Medulla oblongata (tissue), 1 donor: ENCODE results near the gene SNX12.

Experiments used
- DNase-seq: peaks from one replicate; pipeline ENCODE4 v3.0.0-alpha.2; 2015; ENCODE audit errors: extremely low spot score

SNX12 gene

GRCh38 chrX:71068044-71068918 lies at the start of gene SNX12:
Gene SNX12 (minus strand): TSS chrX:71068334. CDS start chrX:71068306, 28 bp downstream.
- DNase-seq = peak; percentile 90

DNA sequence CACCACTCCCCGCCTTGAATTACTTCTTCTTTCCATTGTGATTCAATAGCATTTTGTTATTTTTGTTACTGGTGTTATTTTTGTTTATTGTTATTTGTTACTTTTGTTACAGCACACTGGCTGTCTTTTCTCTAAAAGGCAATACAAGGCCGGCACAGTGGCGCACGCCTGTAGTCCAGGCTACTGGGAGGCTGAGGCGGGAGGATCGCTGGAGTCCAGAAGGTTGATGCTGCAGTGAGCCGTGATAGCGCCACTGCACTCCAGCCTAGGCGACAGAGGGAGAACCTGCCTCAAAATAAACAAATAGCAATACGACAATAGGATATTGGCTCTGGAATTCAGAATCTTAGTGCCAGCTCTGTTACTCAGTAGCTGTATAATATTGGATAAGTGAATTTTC lies 49.2 kb upstream of the SNX12 start:
- no peak for DNase-seq

DNA sequence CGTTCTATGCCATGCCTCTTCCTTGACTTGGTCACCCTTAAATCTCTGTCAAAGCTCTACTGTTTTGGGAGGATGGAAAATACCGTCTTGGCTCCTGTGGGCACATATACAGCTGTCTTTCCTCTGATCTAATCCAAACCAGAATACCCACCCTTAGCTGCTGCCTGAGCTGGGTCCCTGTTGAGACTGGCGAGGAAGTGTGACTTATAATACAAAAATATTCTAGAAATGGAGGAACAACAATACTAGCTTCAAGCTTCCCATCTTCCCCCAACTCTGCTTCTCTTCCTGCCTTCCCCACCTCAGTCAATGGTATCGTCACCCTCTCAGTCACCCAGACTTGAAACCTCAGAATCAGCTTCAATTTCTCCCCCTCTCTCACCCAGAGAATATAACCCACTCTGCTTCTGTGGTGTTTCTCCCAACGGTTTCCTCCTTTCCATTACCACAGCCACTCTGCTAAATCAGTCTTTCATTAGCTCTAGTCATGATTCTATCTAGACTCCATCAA lies 43.8 kb upstream of the SNX12 start:
- DNase-seq = no peak

DNA sequence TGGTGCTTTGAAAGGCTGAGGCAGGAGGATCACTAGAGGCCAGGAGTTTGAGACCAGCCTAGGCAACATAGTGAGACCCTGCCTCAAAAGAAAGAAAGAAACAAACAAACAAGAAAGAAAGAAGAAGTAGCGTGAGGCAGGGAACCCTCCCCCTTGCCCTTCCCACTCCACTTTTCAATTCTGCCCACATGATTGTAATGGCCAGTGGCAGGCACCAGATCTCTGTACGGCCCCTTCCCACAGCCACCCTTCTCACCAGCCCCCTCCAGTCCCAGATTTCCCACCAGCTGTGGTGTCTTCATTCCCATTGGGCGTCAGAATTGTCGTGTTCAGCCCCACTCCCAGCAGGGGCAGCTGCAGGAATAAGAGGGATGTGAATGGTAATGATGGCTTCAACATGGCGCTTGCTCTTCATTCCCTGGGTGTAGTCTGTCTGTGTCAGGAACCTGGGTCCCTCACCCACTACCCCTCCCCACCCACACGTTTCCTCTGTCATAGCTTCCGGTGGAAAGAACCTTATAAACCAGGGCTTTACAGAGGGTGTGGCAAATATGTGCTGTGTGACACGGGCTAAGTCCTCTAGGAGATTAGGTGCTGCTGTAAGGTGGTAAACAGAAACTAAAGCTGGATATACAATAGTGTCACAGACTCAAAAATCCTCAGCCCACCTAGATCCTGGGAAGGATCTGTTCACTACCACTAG lies 43.2 kb upstream of the SNX12 start, which contains the start of gene IL2RG:
TSS of gene IL2RG (minus strand) at position 437 of the 703 bp plus-strand sequence. CDS start at position 399, 38 bp downstream.
- no peak for DNase-seq

GRCh38 chrX:71109051-71109450 lies 40.9 kb upstream of the SNX12 start:
- DNase-seq = no peak

DNA sequence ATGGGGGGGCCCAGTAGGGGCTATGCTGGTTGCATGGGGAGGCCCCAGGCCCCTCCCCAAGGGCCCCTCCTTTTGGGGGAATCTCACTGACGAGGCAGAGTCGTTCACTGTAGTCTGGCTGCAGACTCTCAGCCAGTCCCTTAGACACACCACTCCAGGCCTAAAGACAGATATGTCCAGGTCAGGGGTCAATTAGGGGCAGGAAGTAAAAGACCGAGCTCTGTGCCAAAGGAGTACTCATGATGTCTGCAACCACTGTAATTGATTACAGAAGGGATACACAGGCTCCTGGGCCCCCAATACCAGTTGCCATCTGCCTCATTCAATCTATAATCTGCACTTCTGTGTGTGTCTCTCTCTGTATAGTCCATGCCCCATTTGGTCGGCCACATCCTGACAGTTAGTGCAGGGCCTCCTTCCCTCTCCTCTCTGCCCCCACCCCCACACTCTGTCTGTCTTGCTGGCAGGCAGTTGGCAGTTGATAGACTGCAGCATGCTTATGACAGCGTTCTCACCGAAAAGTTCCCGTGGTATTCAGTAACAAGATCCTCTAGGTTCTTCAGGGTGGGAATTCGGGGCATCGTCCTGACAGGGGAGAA lies 39.7 kb upstream of the SNX12 start:
- no peak for DNase-seq

GRCh38 chrX:71107245-71107644 lies 39.1 kb upstream of the SNX12 start:
- no peak for DNase-seq

GRCh38 chrX:71106427-71106826 lies 38.3 kb upstream of the SNX12 start, which contains the start of gene CXorf65:
Gene CXorf65 (minus strand): TSS chrX:71106740. CDS start chrX:71106556, 184 bp downstream.
- no peak for DNase-seq

DNA sequence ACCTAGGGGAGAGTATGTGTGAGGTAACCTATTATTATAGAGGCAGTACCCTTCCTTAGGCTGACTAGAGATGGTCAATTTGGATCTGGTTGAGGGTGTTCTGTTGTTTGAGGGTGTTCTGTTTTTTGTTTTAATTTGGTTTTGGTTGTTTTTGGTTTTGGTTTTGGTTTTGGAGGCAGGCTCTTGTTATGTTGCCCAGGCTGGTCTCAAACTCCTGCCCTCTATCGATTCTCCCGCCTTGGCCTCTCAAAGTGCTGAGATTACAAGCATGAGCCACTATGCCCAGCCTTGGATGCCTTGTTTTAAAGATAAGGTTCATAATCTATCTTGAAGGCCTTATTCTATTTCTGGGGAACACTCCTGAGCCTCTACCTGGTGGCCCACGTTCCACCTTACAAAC lies 37.5 kb upstream of the SNX12 start:
- no peak for DNase-seq

- peak; percentile 16 for DNase-seq
Measured at GRCh38 chrX:71103110-71103983, 35.2 kb upstream of the SNX12 start.

DNA sequence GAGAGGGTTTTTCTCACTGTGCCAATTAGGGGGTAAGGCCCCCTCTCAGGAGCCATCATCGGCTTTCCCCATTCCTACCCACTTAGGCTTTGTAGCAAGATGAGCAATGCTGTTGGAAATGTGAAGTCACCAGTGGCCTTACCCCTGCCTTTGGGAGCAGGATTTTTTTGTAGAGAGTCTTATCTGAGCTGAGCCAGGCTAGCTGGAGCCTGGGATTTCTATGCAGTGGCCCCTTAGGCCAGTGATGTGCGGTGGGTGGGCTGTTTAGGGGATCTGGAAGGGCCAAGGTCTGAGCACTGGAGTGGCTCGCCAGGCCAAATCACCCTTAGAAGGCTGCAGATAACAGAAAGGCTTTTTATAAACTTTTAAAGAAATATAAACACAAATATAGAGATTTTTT lies 34.2 kb upstream of the SNX12 start:
- no peak for DNase-seq

GRCh38 chrX:71100581-71101505 lies 32.7 kb upstream of the SNX12 start:
- no peak for DNase-seq

DNA sequence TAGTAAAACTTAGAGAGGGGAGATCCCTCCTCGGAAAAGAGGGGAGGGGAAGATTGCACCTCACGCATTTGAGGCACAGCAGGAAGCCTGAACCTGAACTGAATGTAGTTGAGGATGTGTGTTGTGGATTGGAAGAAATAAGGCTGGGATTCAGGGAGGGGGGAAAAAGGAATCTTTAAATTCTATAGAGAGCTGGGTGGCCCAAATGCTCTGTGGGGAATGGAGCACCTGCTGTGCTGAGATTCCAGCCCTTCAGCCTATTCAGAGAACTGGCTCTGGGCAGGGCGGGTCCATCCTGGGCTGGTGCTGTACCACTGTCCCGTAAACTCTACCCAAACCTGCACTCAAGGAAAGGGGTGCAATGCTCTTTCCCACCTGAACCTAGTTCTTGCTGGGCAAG lies 31.6 kb upstream of the SNX12 start:
- DNase-seq = no peak

DNA sequence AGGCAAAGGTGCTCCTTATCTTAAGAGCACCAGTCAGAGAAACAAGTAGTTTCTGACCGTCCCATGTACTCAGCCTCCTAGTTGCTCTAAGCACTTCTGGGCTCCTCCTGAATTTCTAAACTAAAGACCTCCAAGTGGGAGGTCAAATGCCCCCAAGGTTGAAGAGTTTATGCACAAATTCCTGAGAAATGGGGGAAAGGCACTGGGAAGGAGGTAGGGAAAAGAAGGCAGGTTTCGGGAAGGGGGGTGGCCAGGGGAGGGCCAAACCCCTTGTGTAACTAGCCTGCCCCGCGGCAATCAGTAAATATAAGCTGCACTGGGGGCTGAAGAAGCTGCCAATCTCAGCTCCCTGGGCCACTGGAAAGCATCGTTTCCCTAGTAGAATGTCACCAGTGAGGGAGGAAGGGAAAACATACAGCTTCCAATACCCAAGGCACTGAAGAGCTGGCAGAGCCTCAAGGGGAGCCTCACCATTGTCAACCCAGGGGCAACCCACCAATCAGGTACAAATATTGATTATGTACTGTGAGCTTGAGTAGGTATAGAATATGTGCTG lies 30.9 kb upstream of the SNX12 start:
- no peak for DNase-seq

DNA sequence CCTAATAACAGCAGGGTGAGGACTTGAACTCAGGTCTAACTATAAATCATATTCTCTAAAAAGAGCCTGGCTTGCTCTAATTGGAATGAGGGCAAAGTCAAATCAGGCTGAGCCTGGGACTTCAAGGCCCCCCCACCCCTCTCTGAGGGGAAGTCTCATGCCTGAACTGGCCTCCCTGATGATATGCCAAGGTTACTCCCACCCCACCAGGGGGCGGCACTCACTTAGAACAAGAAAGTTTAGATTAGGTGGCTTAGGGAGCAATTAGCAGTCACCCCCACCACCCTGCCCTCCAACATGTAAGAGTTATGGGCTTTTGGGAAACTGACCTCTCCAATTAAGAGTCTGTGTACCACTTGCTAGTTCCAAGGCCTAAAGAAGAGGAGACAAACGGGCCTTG lies 30.2 kb upstream of the SNX12 start:
- DNase-seq = peak; percentile 79

DNA sequence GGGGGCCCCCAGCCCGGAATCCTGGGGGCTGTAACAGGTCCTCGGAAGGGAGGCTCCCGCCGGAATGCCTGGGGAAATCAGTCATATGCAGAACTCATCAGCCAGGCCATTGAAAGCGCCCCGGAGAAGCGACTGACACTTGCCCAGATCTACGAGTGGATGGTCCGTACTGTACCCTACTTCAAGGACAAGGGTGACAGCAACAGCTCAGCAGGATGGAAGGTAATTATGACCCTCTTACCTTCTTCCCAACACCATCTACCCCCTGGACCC lies 28.6 kb upstream of the SNX12 start:
- DNase-seq = no peak

- DNase-seq = peak; percentile 41
Measured at GRCh38 chrX:71095981-71096759, 28.0 kb upstream of the SNX12 start.

GRCh38 chrX:71095555-71095980 lies 27.4 kb upstream of the SNX12 start, which contains the start of gene FOXO4:
Gene FOXO4 (plus strand): TSS chrX:71095851. CDS start chrX:71096529, 678 bp downstream.
- peak; percentile 93 for DNase-seq

GRCh38 chrX:71095033-71095432 lies 26.9 kb upstream of the SNX12 start:
- no peak for DNase-seq
